ENCODE measurements around the gene TDRD10.
A peak's percentile ranks its signal among the peaks of the same experiment; 100 is the strongest.
"Not testable (repeated sequence)": the region's sequence is repeated elsewhere in the genome, so short reads cannot be mapped to it uniquely, and the experiment has no call there.

Gene TDRD10

DNA sequence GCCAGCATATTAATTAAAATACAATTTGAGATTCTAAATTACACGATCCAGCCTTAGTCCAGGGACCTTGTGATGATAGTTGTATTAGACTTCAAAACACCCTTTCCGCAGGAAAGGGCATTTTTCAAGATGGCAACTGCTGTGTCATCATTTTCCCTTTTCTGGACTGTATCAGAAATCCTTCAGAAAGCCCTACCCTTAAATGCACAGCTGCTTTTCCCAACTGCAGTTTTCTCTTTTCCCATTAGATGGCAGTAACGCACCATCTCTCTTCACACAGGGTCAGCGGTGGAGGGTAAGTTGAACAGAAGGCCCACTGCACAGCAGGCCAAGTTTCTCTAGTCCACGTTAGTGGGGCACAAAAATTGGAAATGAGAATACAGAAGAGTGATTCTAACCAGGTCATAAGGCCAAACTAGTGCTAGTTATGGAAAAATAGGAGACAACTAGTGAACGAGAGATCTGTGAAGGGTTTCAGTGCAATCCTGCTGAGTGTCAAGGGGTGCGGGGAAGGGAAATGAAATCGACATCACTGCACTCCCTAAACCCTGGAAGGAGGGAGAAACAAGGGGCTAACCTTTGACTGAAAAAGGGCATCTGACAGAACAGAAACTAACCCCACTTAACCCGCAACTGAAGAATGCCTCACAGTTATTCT lies 22.1 kb upstream of the TDRD10 start:
- DNase-seq, result peak; percentile 87

DNA sequence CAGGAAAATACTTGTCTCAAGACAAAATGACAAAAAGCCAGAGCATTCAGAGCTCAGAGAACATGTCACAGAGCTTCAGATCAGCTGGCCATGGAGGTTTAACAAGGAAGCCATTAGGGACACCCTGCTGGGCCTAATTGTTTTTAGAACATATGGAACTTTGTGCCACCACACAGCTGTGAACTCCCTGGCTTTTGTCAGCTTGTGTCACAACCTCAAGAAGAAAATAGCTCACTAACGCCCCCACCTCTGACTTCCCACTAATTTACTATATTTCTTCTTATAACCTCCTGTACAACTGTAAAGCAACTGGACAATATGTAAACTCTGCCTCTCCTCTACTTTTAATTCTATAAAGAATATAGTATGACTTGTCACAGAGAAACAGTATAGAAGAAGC lies 21.0 kb upstream of the TDRD10 start:
- peak; percentile 49 for DNase-seq

DNA sequence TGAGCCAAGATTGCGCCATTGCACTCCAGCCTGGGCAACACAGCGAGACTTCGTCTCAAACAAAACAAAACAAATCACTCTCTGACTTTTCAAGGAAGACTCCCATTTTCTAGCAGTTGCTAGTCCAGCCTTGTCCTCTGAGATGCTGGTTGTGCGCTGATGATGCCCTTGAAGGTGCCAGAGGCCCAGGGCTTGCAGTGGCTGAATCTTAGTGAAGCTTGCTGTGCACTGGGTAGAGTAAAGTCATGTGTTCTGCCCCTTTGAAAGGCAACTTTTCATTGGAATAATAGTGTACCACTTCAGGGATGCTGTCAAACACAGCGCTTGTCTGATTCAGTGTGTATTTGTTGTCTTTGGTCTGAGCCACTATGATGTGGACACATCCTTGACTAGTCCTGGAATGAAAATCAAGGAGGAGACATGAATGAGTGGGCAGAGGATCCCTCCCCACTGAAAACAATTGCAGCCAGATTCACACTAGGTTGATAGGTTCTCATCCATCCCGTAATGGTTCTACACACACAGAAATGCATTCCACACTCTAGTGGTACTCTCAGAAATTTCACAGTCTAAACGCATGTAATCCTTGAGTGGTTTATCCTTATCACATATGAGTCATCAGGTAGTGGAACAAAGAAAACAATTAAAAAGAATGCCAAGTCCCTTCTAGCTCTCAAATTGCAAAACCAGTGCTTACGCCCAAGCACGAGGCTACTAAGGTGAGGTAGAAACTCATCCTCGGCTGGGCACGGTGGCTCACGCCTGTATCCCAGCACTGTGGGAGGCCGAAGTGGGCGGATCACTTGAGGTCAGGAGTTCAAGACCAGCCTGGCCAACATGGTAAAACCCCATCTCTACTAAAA lies 17.8 kb upstream of the TDRD10 start:
- no peak for DNase-seq

DNA sequence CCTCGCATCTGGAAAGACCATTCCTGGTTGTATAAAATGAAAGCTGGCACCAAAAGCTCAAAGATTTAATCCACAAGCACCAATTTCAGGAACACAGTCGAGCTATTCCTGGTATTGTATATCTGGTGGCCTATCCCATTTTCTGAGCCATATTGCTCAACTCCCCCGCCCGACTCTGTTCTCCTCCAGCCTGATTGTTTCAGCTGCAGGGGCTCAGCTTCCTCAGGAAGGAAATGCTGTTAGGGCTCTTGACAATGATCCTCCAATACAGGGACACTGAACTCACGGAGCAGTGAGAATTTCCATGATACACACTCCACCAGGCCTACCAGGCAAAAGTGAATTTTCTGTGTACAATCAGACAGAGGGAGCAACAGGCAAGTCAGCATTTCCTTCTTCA lies 16.9 kb upstream of the TDRD10 start:
- DNase-seq, result peak; percentile 39

DNA sequence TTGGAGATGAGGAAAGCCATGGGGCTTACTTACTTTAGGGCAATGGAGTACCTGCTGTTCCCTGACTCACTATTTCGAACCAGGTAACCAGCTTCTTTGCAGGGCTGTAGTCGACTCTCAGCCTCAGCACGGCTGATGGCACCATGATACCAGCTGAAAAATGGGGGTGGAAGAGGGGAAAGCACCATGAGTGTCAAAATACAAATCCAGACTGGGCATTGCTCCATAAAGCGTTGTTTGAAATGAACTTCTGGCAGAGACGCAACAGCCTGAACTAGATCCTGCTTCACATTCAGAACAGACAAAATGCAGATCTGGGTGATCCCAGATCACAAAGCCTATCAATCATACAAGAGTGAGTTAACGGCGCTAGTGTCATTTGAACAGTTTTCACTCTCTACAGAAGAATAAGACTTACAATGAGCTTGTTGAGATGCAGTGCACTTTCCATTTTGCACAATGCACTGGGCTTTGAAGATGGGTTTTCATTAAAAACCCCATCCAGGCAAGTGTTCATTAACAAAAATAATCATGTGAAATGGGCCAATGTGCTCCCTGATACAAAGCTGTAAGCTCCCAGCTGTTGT lies 16.0 kb upstream of the TDRD10 start:
- DNase-seq, result no peak

DNA sequence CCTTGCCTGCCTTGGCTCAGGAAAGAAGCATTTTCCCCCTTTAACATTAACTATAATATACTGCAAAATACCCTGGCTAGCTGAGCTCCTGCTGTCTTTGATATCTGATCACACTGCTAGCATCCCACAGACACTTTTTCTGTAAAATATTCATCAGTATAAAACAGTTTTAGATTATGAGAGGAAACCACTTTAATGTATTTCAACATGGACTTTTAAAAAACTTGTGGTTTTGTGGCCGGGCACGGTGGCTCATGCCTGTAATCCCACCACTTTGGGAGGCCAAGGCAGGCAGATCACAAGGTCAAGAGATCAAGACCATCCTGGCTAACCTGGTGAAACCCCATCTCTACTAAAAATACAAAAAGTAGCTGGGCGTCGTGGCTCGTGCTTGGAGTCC lies 15.3 kb upstream of the TDRD10 start:
- DNase-seq, result not testable (repeated sequence)

DNA sequence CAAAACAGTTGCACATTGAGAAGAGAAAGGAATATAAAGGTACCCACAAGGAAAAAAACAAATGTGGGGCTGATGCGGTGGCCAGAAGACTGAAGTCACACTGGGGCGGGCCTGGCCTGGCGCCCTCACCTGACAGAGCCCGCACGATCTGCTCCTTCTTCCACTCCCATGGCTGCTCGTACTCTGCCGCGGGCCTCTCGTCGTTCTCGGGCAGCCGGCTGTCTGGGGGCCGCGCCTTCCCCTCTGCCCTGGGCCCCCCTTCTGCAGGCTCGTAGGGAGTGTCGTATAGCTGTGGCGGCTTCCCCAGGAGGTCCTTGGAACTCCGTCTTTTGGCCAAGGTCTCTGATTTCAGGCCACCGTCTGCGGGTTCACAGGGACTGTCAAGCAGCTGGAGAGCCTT lies 13.1 kb upstream of the TDRD10 start:
- no peak for DNase-seq

DNA sequence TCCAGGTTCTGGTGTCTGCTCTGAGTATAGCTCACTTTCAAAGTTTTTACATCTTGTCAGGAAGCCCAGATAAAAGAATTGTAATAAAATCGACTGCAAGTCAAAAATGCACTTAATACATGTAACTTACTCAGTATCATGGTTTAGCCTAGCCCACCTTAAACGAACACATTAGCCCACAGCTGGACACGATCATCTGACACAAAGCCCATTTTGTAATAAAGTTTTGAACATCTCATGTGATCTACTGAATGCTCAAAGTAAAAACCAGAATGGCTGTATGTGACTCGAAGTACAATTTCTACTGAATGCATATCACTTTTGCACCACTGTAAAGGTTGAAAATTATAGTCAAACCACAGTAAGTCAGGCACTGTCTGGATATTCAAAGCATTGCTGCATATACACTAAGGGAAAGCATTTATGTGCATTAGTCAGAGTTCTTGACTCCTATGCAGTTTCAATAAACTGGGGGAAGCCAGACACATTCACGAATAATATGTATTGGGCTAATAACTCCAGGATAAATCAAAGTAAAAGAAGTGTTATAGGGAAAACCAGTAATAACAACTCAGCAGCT lies 12.2 kb upstream of the TDRD10 start:
- DNase-seq, result no peak

DNA sequence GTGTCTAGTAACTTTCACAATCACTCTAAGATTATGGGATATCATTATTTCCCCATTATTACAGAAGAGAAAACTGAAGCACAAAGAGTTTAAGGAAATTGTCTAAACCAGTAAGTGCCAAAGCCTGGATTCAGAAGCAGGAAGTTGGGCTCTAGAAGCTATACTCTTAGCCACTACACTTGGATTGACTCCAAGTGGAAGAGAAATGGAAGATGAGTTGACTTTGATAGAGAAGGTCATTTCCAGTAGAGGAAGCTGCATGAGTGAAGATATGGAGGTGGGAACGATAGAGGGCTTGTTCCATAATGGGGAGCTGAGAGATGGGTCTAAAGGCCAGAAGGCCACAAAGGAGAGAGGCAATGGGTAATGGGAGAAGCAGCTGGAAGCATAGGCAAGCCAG lies 11.7 kb upstream of the TDRD10 start:
- DNase-seq, result no peak

DNA sequence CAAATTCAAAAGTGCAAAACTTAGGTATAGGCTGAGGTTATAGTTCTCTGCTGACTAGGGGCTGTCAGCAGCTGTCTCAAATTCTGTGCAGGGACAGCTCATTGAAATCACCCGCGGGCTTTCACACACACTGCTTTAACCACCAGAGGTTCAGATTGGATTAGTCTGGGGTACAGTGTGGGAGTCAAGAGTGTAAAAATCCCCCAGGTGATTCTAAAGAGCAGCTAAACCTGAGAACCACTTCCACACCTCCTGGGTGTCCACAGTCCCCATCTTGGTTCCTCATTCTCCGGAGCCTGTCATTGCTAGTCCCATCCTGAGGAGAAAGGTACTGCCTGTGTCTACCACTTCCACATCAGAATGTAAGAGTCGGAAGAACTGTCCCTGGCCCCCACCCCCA lies 9.9 kb upstream of the TDRD10 start:
- no peak for DNase-seq

DNA sequence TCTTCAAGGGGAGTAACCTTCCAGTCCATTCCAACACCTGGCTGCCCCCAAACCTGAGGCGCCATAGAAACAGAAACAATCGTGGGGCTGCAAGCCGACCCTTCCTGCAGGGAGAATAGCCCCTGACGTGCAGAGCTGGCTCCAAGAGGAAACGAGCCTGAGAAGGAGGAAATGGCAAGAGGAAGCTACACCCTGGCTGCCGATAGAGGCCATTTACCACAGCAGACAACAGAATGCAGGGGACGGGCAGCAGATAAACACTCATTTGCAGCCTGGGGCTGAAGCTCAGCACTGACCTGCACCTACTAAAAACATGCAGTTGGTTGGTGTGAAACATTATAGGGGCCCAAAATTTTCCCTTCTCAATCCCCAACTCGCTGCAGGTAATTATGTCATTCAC lies 8.7 kb upstream of the TDRD10 start:
- no peak for DNase-seq

DNA sequence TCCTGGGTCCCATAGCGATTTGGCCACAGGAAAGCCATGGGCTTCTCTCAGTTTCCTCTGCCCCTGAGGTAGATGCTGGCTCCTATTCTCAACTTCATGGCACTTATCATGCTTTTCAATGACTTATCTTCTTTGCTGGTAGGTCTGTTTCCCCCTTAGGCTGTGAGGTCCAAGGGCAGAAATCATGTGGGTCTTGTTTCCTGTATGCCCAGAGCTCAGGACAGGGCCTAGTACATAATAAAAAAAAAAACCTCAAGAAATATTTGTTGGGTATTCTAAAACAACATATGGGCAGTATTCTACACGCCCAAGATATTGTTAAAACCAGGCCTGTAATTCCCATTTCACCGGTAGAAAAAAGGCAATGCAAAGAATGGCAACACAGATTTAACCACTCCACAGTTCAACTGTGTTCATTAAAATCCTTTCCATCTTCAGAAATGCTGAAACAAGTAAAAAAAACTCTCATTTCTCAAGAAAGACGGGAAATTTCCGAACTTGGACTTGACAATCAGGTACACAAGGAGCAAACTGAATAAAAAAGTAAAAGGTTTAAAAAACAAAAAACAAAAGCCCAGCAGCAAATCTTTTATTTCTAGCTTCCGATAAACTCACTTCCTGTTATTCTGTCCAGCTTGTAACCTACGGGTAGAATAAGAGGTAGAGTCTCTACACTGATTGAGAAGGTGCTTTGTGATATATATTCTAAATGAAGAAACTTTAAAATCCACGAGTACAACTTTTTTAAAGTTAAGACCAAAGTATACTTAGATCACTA lies 6.3 kb upstream of the TDRD10 start:
- DNase-seq, result no peak

DNA sequence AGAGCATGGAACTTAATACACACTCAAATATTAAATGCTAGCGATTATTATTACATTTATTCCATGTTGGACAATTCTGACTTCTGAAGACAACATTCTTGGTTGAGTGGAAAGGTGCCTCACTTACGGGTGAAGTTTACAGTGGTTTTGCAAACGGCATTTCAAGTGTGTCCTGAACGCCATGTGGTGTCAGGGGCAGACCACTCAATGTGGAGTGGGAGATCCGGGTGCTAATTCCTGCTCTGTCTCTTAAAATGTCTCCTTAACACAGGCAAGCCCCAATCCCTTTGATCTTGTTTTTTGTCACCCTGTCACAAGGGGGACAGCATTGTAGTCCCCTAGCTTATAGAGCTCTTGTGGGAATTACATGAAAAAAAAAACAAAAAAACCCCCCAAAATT lies 5.6 kb upstream of the TDRD10 start:
- DNase-seq, result no peak

DNA sequence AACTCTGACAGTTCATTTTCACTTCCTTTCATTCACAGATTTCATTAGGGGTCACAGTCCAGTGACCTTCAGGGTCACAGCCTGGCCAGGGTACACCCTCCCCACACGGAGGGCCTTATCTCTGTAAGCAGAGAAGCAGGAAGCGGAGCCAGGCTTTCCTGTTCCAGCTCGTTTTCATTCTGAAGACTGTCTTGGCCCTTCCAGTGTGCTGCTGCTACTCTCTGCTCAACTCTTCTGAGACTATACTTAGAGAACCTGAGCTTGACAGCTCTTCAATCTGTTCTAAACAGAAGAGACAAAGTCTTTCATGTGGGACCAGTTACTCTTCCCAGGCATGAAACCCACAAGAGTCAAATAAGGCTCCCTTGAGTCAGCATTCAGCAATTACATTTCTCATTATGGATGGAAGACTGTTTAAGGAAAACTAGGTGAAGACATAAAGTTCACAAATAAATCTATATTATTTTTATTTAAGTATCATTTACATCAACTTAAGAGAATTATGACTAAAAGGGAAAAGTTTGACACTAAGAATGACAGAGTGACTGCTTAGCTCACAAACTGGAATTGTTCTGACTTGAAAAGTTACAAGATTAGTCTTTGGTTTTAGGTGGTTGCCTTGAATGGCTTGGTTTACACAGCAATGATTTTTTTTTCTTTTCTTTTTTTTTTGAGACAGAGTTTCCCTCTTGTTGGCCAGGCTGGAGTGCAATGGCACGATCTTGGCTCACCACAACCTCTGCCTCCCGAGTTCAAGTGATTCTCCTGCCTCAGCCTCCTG lies 4.8 kb upstream of the TDRD10 start:
- DNase-seq, result no peak

DNA sequence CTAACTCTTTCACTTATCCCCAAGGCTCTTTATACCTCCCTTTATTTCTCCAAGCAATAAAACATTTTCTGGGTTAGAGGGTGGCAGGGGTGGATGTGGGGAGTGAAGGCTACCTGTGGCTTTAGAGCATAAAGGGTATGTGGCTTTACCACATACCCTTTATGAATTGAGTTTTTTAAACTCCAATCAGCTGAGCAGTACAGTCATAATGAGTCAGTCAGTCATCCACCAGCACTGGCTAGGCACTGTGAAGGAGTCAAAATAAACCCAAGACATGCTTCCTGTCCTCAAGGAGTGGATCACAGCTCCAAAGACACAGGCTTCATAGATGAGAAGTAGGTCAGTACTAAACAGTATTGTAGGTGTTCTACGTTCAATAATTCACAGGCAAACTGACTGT lies 2.6 kb upstream of the TDRD10 start:
- no peak for DNase-seq

DNA sequence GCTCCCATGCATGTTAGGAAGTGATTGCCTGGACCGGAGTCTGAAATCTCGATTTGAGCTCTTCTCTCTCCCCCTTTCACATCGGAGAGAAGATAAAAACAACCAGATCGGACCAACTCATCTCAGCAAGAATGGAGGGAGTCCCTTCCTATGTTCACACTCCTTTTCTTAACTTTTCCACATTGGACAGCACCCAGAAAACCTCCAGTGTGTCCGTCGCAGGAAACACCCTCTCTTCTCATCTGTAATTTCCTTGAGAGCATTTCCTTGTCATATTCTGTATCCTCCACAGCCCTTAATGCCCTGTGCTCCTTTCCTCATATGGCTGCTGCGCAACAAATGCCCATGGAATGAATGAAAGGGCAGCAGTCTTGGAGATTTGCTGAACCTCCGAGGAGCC lies 1.5 kb upstream of the TDRD10 start:
- no peak for DNase-seq

DNA sequence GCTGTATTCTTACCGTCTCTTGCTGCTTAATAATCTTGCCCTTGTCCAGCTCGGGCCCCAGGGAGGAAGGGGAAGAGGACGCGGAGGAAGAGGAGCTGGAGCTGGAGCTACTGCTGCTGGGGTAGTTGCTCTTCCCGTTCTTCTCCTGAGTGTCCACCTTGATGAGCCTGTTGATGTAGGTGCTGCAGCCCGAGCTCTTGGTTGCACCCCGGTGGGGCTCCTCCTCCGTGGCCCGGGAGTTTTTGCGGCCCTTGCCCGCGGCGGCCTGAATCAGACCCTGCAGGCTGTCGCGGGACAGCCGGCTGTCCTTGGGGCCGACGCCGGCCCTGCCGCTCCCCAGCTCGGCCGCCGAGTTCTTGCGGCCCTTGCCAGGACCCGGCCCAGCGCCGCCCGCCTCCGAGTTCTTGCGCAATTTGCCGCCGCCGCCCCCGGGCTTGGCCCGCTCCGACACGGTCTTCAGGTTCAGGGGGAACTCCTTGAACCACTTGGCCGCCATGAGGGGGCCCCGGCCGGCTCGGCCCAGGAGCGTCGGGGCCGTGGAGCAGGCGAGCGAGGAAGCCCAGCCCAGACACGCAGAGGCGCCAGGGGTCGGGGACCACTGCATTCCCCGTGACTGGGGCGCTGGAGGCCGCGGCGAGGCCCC lies 475 bp upstream of the TDRD10 start:
- no peak for DNase-seq

DNA sequence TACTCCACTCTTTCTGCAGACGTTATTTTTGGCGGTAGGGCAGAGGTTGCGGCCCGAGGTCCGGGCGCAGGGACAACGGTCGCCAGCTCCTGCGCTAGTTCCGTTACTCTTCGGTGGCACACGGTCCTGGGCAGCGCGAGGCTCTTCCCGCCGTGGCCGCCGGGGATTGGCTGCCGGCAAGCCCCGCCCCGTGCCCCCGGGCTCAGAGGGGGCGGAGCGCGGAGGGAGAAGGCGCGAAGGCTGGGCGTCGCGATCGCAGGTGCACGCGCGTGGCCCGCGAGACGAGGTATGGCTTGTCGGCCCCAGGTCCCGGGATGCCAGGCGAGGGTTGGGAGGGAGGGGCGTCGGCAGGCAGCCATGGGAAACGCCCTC lies 711 bp downstream of the TDRD10 start:
- DNase-seq, result no peak

DNA sequence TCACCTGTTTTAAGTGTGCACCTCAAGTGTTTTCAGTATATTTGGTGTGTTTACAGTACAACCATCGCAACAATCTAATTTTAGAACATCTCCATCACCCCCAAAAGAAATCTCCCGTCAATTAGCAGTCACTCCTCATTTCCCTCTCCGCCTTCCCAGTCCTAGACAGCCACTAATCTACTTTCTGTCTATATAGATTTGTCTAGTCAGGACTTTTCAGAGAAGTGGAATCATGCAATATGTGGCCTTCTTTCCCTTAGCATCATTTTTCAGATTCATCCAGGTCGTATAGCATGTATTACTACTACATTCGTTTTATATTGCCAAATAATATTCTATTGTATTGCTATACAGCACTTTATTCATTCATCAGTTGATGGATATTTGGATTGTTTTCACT lies 1.9 kb downstream of the TDRD10 start:
- DNase-seq, result no peak

DNA sequence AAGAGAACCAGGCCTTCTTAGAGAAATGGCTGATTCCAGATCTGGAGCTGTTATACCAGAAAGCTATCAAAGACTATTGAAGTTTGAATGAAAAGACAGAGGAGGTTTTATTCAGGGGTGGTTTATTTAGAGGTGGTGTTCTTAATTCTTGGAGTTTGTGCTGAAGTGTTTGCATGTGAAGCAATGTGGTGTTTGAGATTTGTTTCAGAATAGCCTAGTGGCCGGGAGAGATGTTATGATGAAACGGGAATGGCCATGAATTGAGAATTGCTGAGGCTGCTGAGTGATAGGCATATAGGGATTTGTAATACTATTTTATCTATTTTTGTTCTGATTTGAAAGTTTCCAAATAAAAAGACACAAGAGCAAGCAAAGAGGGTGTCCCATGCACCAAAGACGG lies 10.7 kb downstream of the TDRD10 start:
- no peak for DNase-seq

DNA sequence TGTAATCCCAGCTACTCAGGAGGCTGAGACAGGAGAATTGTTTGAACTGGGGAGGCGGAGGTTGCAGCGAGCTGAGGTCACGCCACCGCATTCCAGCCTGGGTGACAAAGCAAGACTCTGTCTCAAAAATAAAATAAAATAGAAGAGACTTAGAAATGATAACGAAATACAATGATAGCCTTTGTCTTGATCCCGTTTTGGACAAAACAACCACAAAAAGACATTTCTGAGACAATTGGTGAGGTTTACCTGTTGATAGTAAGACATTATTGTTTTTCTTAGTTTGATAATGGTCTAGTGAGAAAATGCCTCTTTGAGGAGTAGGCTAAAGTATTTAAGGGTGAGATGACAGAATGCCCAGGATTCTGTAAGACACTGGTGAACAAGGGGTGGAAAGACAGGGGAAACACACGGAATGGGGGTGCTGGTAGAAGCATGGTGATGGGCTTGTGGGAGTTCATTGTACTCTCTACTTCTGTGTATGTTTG lies 12.1 kb downstream of the TDRD10 start:
- DNase-seq, result no peak

DNA sequence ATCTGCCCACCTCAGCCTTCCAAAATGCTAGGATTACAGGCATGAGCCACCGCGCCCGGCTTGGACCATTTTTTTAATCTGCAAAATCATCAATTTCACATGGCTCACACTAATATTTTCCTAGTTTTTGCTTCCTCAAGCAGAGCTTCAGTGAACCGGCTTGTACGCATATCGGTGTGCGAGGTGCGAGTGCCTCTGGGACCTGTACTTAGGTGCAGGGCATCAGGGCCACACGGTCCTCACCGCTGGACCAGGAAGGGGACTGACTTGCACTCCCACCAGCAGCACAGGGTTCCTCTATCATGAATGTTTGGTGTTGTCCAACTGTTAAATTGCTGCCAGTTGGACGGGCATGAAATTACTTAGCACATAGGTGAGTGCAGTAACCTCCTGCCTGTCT lies 15.6 kb downstream of the TDRD10 start:
- DNase-seq, result no peak

Measured in KG1 (cell line).